ENCODE measurements around the gene SNAPIN.
A peak's percentile ranks its signal among the peaks of the same experiment; 100 is the strongest.
"Not testable (repeated sequence)": the region's sequence is repeated elsewhere in the genome, so short reads cannot be mapped to it uniquely, and the experiment has no call there.

Gene SNAPIN

GRCh38 chr1:153647346-153647714, 11.2 kb upstream of the SNAPIN start:
- no peak for DNase-seq (ENCODE audit: low spot score)

- DNase-seq (ENCODE audit: low spot score), result no peak
Measured at GRCh38 chr1:153648000-153648643, 10.4 kb upstream of the SNAPIN start.

GRCh38 chr1:153649137-153649862, 9.2 kb upstream of the SNAPIN start:
- no peak for DNase-seq (ENCODE audit: low spot score)

DNA sequence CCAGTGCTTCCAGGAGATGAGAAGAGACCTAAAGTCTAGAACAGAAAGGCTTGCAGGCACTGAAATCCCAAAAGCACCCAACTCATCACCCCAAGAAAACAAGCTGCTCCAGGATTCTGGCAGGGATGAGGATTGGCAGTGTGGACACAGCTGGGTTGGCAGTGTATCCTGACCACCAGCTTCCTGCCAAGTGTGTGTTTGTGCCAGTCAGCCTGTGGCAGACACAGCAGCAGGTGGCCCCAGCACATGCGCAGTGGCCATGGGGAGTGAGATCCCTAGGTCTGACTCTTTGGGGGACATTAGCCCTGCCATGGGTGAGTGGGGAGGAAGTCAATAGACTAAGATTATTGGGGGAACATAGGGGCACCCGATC, 8.7 kb upstream of the SNAPIN start:
- no peak for DNase-seq (ENCODE audit: low spot score)

DNA sequence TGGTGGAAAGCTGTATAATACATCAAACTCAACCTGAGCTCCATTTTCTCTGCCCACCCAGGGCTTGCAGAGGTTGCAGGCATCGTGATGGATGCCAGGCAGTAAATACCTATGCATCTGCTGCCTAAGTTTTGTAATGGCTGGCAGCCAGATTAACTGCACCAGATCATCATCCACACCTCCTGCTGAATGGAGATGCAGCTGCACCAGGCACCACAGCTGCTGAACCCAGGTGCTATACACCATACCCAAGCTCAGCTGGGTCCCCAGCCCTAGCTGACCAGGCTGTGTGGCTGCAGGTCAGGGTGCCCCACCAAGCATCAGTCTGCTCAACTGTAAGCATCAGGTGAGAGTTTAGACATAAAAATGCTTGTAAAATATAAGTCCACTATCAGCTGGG, 6.7 kb upstream of the SNAPIN start:
- DNase-seq (ENCODE audit: low spot score), result no peak

- no peak for DNase-seq (ENCODE audit: low spot score)
Measured at GRCh38 chr1:153652805-153653500, 5.5 kb upstream of the SNAPIN start.

DNA sequence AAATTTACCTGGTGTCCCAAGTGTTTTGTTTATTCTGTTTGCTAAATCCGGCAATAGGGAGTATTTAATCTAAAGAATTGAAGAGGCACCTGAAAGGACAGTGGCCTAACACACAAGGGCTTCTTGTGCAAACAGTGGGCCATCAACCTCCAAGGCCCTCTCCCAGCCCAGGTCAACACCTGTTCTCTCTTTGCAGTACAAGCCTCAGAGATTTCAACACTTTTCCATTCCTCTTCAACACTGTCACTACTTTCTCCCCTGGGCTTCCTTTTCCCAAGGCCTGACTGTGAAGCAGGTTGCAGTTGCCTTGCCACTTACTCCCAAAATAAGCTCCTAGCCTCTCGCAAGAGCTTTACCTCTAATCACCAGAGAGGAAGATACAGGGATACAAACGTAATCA, 3.2 kb upstream of the SNAPIN start:
- DNase-seq (ENCODE audit: low spot score), result no peak

DNA sequence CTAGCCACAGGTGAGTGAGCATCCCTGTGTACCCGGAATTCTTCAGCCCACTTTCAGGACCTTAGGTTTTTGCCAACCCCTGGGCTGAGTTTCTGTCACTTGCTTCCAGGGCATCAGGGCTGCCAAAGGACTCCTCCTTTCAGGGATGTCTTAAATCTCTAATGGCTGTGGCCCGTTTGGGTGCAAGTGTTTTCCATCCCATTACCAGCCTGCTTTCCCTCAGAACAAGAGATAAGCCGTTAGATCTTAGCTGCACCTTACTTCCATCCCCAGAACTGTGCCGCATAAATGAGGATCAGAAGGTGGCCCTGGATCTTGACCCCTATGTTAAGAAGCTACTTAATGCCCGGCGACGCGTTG, 652 bp downstream of the SNAPIN start:
- no peak for DNase-seq (ENCODE audit: low spot score)

GRCh38 chr1:153659656-153660055, 1.2 kb downstream of the SNAPIN start:
- DNase-seq (ENCODE audit: low spot score), result no peak

DNA sequence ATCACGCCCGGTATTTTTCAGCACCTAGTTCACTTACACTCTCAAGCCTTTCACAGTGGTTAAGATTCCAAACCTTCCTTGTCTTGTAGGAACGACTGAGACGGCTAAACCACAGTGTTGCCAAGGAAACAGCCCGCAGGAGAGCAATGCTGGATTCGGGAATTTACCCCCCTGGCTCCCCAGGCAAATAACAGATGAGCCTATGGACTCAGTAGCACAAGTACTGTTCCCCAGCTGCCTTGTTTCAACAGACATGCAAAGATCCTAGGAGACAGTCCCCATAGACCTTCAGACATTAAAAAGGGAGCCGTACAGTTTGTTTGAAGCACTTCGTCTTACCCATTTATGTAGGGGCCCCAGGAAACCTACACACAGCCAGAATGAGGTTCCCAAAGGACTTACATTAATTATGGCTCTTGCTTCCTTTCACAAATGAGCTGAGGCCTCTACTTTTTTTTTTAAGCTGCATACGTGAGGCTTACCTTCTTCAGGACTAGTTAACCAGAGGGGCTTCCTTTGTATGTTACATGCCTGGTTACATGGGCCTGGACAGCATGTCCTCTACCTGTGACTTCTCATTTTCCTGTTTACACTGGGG, 2.7 kb downstream of the SNAPIN start:
- no peak for DNase-seq (ENCODE audit: low spot score)

DNA sequence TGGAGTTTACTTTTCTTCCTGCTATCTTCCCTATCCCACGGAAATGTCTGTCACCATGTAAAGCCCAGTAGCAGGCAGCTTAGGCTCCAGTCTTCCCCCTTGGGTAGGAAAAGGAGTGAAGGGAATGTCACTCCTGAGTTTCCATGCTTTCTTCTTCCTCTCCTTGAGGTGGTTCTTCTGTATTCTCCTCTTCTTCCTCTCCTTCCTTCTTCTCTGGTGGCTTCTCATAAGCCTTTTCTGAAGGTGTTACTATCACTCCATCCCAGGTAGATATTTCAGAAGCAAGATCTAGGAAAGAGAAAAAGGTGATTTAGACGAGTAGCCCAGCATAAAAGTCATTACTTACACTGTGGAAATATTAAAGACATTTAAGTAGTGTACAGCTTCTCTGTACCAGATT, 3.8 kb downstream of the SNAPIN start:
- no peak for DNase-seq (ENCODE audit: low spot score)

- no peak for DNase-seq (ENCODE audit: low spot score)
Measured at GRCh38 chr1:153663211-153663610, 4.7 kb downstream of the SNAPIN start.

DNA sequence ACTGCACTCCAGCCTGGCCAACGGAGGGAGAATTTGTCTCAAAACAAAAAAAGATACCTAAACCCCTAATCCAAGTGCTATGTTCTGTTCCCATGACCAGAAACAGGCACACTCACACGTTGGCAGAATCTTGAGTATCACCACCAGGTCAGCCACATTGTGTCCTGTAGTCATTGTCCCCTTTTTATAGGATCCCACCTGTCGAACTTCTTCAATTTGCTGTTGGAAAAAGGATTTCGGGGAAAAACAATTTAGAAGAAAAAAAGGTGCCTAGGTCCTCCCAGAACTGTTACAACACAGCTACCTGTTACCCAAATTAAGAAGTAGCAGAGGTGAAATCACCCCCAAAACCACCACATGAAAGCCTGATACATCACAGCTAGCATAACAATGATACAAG, 8.9 kb downstream of the SNAPIN start:
- no peak for DNase-seq (ENCODE audit: low spot score)

GRCh38 chr1:153668672-153669071, 10.2 kb downstream of the SNAPIN start:
- not testable (repeated sequence) for DNase-seq (ENCODE audit: low spot score)

DNA sequence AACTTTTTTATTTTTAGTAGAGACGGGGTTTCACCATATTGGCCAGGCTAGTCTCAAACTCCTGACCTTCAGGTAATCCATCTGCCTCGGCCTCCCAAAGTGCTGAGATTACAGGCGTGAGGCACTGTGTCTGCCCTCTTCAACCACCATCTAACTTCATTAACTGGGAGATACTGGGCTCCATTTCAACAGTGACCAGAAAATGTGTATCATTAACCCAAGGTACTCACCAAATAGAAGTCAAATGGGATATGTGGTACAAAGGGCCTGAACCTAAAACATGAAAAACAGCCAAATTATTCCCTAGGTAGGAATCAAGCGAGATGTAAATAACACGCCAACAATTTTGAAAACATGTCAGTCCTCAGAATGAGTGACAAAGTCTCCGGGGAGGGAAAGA, 11.1 kb downstream of the SNAPIN start:
- DNase-seq (ENCODE audit: low spot score), result no peak

DNA sequence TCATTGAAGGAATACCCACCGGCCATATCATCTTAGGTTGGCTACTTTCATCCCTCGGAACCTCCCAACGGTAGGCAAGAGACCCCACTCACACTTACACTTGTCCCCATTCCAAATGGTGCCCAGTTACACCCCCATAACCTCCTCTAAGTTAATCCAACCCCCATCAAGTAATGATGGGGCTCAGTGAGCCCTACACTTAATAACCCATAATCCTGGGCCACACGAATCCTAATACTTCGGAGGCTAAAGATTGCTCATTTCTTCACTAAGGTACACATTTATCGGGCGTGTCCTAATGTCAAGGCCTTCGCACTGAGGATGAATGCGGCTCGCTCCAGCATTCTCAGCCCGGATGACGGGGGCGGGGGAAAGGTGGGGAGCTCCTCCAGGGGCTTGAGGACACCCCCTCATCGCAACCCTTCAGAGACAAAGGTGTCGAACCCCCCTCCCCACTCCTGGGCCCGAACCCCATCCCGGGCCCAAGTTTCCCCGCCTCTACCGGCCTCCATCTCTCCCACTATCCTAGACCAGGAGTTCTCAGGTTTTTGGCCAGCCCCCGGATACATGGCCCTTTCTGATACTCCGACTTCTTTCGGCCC, 11.9 kb downstream of the SNAPIN start:
- no peak for DNase-seq (ENCODE audit: low spot score)

DNA sequence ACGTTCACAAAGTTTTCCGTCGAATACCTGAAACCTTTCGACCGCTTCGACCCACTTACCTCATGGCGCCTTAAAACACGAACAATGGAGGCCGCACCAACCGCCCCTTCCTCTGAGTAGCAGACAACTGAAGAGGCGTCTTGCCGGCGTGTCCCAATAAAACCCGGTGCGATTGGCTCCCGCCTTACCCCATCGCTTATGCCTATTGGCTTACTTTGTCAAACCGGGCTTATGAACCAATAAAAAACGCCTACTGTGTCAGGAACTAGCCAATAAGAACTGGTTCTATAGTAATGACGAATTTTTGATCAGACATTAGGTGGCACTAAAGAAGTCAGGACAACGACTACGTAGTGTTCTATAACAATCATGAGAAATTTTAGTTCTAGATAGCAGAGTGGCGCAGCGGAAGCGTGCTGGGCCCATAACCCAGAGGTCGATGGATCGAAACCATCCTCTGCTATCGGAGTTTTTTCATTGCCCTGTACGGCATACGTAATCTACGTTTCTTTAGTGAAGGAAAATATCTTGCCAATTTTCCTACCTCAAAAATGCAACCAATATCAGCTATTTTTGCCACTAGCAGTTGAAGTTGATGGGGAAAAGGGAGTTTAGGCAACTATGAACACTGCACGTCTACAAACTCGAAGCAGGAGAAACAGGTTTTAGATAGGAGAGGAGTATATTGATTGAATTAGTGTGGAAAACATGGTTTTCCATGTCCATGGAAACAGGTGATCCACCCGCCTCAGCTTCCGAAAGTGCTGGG, 12.5 kb downstream of the SNAPIN start, which contains the start of gene ILF2:
Gene ILF2 (minus strand): TSS at position 135 of the 769 bp plus-strand sequence. CDS start 71 bp downstream, at position 64.
- peak; percentile 99 for DNase-seq (ENCODE audit: low spot score)

- not testable (repeated sequence) for DNase-seq (ENCODE audit: low spot score)
Measured at GRCh38 chr1:153671628-153672353, 13.3 kb downstream of the SNAPIN start.

DNA sequence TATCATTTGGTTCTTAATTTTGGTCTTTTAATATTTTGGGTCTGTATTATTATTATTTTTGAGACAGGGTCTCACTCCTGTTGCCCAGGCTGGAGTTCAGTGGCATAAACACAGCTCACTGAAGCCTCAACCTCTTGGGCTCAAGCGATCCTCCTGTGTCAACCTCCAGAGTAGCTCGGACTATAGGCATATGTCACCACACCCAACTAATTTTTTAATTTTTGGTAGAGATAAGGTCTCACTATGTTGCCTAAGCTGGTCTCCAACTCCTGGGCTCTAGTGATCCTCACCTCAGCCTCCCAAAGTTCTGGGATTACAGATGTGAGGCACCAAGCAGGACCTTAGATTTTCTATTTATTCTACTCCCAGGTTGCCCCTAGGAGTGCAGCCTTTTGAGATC, 15.0 kb downstream of the SNAPIN start:
- no peak for DNase-seq (ENCODE audit: low spot score)

GRCh38 chr1:153677718-153678518, 19.4 kb downstream of the SNAPIN start:
- DNase-seq (ENCODE audit: low spot score), result peak; percentile 69
